Measurements from ENCODE around the gene TM2D1. TPM values are rescaled to one million over a fixed set of nuclear protein-coding genes. Genes with fewer than 3 reads are reported as not detected.
"Not testable (repeated sequence)": the region's sequence is repeated elsewhere in the genome, so short reads cannot be mapped to it uniquely, and the experiment has no call there.

Gene TM2D1
- polyA plus RNA-seq (ENCODE audit: insufficient read length in 3 of 3): 10 to 100 TPM; 73.6 to 77.7 (median 75.7) TPM

DNA sequence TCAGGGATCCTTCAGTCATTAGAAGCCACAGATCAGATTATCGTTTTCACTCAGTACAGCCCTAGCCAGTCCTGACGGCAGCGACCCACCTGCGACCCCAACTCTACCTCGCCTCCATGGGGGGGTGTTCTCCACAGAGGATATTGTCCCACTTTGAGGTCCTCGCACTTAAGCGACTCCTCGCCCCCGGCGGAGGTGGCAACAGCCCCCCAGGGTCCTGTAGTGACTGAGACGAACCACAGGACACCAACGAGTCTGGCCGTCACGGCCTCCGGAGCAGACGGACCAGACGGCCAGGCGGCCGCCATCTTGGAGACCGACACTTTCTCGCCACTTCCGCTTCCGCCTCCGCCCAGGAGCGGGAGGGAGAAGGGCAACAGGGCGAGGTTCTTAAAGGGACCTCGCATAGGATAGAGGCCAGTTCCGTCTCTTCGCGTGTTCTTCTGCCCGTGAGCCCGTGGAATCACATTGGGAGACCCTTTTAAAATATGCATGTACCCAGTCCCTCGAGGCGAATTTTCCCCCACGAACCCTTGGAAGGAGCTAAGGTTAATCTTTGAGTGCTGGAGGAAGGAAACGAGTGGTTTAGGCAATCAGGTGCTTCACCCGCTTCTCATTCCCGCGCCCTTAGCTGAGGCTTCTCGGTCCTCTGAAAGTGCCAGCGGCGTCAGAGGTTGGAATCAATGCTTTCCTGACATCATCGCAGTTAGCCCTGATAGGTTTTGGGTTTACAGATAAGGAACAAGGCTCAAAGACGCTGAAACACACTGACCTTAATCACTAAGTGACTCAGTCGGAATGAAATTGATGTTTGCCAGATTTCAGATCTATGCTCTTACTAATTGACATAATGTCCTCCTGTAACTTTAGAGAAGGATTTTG is at the start of gene TM2D1:
Gene TM2D1, minus strand, starts transcription at position 329 of the 882 bp plus-strand sequence. Its CDS starts 21 bp downstream, at position 308.
- peak; percentile 80 to 89 (median 85) for DNase-seq (ENCODE audit: low read depth in 3 of 3, low spot score in 2 of 3)

DNA sequence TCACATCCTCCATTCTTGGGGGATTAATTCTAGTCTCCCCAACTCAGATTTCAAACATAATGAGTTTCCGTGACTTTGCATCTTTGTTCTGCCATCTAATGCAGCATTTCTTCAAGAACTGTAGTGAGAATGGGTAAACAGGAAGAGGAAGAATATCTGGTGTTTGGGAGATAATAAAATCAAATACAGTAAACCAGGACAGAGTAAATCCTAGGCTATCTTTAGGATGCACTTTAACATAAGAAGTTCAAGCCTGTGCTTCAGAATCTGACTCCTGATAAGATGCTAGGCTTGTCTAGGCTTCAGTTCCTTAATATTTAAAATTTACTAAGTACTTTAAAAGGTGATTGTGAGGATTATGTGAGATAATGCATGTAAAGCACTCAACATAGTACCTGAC is 45.2 kb upstream of the TM2D1 start:
- DNase-seq (ENCODE audit: low read depth in 3 of 3, low spot score in 2 of 3): no peak

- DNase-seq (ENCODE audit: low read depth in 3 of 3, low spot score in 2 of 3): no peak
These were observed 33.0 kb upstream of the TM2D1 start for GRCh38 chr1:61757950-61758349.

GRCh38 chr1:61756773-61757172 is 31.8 kb upstream of the TM2D1 start:
- no peak for DNase-seq (ENCODE audit: low read depth in 3 of 3, low spot score in 2 of 3)

GRCh38 chr1:61754545-61754944 is 29.6 kb upstream of the TM2D1 start:
- DNase-seq (ENCODE audit: low read depth in 3 of 3, low spot score in 2 of 3): no peak

GRCh38 chr1:61753998-61754508 is 29.1 kb upstream of the TM2D1 start:
- DNase-seq (ENCODE audit: low read depth in 3 of 3, low spot score in 2 of 3): no peak

GRCh38 chr1:61752921-61753389 is 28.0 kb upstream of the TM2D1 start:
- no peak for DNase-seq (ENCODE audit: low read depth in 3 of 3, low spot score in 2 of 3)

- no peak for DNase-seq (ENCODE audit: low read depth in 3 of 3, low spot score in 2 of 3)
These were observed 24.6 kb upstream of the TM2D1 start for GRCh38 chr1:61749574-61749973.

GRCh38 chr1:61748566-61748965 is 23.6 kb upstream of the TM2D1 start:
- DNase-seq (ENCODE audit: low read depth in 3 of 3, low spot score in 2 of 3): no peak

- DNase-seq (ENCODE audit: low read depth in 3 of 3, low spot score in 2 of 3): no peak
These were observed 21.9 kb upstream of the TM2D1 start for GRCh38 chr1:61746813-61747212.

DNA sequence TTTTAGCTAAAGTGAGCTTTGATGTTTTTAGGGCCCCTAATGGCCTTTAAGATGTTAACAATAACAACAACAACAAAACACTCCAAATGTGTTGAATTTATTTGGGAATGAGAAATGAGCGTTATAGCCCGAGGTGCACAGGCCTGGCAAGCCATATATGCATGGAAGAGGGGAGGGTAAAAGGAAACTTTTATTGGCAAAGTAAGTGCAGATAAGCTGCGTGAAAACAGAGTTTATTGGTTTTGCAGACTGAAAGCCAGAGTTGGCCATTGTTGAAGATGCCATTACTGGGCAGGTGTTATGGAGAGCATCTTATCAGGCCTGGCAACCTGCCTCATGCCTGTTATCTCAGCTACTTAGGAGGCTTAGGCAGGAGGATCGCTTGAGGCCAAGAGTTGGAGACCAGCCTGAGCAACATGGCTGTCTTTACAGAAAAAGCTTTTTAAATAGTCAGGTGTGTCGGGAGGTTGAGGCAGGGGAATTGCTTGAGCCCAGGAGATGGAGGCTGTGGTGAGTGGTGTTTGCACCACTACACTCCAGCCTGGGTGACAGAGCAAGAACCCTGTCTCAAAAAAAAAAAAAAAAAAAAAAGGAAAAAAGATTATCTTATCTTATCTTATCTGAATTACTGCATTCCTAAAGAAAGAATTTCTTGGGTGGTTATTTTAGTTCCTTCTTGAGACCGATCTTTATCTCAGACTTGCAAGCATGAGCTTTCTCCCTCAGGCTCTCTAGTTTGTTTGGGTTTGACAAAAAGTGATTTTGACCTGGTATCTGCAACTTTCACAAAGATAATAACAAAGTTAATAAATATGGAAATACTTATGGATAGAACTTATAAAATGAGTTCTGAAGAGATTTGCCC is 19.0 kb upstream of the TM2D1 start:
- no peak for DNase-seq (ENCODE audit: low read depth in 3 of 3, low spot score in 2 of 3)

DNA sequence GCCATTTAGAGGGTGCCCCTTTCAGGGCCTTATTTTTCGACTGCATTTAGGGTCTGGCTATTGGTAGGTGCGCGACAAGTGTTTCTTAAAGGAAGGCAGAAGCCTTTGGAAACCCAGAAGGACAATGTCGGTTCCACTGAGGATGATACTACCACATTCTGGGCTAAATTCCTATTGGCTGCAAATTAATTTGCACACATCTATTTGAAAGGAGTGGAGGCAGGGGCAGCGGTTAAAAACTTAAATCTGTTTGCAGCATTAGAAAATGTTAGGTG is 18.4 kb upstream of the TM2D1 start:
- DNase-seq (ENCODE audit: low read depth in 3 of 3, low spot score in 2 of 3): no peak

GRCh38 chr1:61742620-61743430 is 17.9 kb upstream of the TM2D1 start:
- peak; percentile 39 to 60 (median 41) for DNase-seq (ENCODE audit: low read depth in 3 of 3, low spot score in 2 of 3)

- DNase-seq (ENCODE audit: low read depth in 3 of 3, low spot score in 2 of 3): peak in 2 of 3 donors; percentile 54
These were observed 17.0 kb upstream of the TM2D1 start, which contains the start of gene PATJ for GRCh38 chr1:61741711-61742619. Gene PATJ, plus strand, starts transcription at chr1:61742480. Its CDS starts 20,413 bp downstream, at chr1:61762893.

DNA sequence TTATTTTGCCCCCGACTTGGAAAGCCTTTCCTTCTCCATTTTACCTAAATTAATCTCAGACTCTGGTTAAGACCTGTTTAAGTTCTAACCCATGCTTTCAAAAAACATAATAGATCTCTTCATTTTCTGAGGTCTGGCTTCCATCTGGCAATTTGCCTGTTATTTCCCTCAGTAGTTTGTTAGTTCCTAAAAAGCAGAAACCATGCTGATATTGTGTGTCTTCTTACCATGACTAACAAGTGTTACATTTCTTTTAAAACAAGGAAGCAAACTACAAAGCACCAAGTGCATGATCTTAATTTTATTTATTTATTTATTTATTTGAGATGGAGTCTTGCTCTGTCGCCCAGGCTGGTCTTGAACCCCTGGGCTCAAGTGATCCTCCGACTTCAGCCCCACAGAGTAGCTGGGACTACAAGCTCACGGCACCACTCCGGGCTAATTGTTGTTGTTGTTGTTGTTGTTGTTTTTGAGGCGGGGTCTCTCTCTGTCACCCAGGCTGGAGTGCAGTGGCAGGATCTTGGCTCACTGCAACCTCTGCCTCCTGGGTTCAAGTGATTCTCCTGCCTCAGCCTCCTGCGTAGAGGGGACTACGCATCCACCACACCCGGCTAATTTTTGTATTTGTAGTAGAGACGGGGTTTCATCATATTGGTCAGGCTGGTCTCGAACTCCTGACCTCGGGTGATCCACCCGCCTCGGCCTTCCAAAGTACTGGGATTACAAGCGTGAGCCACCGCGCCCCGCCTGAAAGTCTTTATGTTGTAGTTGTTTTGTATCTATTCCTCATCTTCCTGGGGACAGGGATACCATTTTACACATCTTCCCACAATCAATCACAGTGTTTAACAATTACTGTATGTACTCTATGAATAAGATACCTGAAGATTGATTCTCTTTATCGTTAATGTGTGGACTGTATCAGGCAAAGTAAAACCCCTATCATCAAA is 16.1 kb upstream of the TM2D1 start:
- no peak for DNase-seq (ENCODE audit: low read depth in 3 of 3, low spot score in 2 of 3)

- DNase-seq (ENCODE audit: low read depth in 3 of 3, low spot score in 2 of 3): no peak
These were observed 7.8 kb upstream of the TM2D1 start for GRCh38 chr1:61732726-61733125.

DNA sequence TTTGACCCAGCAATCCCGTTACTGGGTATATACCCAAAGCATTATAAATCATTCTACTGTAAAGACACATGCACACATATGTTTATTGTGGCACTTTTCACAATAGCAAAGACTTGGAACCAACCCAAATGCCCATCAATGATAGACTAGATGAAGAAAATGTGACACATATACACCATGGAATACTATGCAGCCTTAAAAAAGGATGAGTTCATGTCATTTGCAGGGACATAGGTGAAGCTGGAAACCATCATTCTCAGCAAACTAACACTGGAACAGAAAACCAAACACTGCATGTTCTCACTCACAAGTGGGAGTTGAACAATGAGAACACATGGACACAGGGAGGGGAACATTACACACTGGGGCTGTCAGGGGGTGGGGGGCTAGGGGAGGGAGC is 5.7 kb upstream of the TM2D1 start:
- DNase-seq (ENCODE audit: low read depth in 3 of 3, low spot score in 2 of 3): not testable (repeated sequence)

GRCh38 chr1:61727544-61727943 is 2.6 kb upstream of the TM2D1 start:
- no peak for DNase-seq (ENCODE audit: low read depth in 3 of 3, low spot score in 2 of 3)
